Stimulated activated CD4-positive, alpha-beta T cell treated with anti-CD3 and anti-CD28 coated beads, TNF-alpha, amount 100 ng/mL, for 48 hours (primary cell): ENCODE results near the gene LTBP1.

Experiments
- DNase-seq, 3 donors: peaks; one replicate each; pipeline ENCODE4 v3.0.0-alpha.2; 2020; ENCODE audit warnings: low read depth in 3 of 3

LTBP1 gene

DNA sequence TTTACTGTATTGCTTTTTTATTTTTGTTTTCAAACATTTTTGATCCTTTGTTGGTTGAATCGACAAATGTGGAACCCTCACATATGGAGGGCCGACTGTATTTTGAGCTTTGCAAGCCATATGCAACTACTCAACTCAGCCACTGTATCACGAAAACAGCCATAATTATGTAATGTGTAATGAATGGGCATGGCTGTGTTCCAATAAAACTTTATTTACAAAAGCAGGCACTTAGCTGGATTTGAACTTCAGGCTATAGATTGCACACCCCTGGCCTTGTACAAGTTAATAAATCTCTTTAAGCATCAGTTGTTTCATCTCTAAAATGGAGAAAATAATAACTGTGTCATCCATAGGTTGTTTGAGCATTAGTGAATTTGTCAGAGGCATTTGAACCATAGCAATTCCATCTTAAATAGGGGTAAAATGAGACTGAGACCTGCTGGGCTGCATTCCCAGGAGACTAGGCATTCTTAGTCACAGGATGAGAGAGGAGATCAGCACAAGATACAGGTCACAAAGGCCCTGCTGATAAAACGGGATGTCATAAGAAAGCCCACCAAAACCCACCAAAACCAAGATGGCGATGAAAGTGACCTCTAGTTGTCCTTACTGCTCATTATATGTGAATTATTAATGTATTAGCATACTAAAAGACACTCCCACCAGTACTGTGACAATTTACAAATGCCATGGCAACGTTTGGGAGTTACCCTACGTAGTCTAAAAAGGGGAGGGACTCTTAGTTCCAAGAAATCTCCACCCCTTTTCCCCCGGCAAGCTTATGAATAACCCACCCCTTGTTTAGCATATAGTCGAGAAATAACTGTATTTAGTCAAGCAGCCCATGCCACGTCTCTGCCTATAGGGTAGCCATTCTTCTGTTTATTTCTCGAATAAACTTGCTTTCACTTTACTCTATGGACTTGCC, 13.7 kb upstream of the LTBP1 start:
- no peak for DNase-seq

- no peak for DNase-seq
Observed at GRCh38 chr2:32933756-32934095, 13.0 kb upstream of the LTBP1 start.

GRCh38 chr2:32937602-32938448, 8.9 kb upstream of the LTBP1 start:
- DNase-seq: no peak

DNA sequence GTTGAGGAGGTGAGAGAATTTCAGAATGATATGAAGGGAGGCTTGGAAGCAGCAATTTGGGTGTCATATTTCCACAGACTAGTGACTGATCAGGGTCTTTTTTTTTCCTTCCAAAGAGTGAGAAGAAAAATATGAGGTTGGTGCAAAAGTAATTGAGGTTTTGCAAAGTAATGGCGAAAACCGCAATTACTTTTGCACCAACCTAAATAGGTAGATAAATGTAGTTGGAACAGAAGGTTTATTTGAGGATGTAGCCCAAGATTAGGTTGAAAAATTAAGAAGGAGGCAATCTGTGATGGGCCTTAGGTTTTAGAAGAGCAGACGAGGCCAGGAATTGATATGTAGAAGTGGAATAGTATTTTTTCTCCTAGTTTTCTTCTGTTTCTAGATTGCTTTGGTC, 7.8 kb upstream of the LTBP1 start:
- no peak for DNase-seq

DNA sequence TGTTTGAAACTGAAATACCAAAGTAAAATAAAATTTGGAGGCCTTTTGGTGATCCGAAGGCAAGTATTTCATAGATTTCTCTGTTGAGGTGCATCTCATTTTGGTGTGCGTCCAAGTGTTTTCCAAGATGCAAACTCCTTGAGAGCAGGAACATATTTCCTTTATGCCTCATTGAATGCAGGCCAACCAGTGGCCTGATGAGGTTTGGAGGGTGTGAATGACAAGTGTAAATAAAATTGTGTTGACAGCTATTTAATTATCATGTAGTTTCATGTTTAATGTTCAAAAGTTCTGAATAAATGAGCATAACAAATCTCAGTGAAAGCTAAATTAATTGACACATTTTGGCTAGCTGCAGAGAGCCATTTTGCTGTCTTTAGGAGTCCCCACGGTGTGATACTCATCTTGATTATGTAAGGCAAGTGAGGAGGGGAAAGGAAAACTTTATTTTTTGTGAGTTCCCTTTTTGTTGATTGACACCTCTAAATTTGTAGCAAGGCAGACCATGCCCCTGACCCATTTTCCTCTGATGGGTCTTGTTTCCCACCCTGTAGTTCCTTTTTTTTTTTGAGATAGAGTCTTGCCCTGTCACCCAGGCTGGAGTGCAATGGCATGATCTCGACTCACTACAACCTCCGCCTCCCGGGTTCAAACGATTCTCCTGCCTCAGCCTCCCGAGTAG, 6.3 kb upstream of the LTBP1 start:
- DNase-seq: no peak

DNA sequence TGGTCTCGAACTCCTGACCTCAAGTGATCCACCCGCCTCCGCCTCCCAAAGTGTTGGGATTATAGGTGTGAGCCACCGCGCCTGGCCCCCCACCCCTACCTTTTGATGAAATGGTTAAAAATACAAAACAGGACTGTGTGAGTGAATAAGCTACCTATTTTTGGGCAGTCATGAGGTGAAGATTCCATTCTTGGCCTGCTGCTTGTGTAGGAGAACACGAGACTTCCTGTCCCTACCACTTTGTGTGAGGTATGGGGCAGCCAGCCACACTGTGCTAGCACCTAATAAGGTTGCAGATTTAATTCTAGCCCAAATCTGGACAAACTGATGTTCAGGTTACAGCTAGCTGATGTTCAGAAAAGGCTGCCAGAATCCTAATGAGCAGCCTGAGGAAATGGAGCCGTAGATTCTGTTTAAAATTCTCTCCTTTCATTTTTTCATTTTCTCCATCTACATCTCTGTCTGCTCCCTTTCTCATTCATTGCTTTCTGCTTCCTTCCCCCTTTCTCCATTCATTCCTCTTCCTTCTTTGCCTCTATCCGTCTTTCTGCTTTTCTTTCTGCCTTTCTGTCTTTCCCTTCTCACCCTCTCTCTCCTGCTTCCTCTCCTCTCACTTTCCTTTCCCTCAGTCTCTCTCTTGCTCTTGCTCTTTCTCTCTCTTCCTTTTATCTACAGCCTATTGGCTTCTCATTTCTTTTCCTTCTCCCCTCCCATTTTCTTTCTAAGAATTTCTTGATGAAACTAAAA, 4.6 kb upstream of the LTBP1 start:
- DNase-seq: no peak

DNA sequence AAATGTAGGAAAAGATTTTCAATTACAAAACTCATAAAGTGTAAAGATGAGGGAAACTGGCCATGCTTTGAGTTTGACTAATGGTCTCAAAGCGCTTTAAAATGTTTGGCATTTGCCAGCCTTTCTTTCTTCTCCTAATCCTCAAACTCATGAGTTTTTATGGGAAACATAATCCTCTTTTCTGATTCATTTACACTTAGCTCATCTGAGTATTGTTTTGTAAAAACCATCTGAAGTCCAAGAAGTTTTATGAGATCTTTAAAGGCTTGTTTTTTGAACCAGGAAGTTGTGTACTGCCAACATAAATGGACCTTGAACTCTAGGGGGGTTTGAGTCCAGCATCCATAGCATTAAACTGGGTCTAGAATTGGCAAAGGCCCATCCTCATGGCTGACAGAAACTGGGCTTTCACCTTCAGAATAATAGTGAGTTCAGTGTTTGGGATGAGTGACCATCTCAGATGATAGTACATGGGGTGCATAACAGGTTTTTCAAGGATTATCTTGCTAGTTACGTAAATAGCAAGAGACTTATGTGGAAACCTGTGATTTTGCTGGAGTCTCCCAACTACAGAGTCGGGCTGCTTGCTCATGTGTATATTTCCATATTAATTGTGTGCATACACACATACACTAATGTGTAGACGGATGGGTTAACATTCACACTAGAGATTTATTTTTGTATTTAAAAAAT, 3.8 kb upstream of the LTBP1 start:
- no peak for DNase-seq

DNA sequence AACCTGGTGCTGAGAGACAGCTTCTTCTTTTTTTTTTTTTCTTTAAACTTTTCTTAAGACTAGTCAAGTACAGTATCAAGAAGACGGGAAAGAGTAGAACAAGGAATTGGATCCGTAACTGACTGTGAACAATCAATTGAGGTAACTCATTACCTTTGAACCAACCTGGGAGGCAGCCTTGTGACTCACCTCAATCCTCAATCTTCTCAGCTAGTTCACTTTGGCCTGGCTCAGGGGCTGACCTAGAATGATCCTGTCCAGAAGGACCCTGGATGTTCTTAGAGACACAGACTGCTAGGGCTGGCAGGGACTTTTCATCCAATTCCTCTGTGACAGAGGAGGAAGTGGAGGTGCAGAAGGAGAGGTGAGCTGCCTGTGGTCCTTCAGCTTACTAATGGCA, 1.5 kb upstream of the LTBP1 start:
- no peak for DNase-seq

- peak in 1 of 3 donors; percentile 4 for DNase-seq
Observed at GRCh38 chr2:32947076-32947483, 327 bp downstream of the LTBP1 start.

DNA sequence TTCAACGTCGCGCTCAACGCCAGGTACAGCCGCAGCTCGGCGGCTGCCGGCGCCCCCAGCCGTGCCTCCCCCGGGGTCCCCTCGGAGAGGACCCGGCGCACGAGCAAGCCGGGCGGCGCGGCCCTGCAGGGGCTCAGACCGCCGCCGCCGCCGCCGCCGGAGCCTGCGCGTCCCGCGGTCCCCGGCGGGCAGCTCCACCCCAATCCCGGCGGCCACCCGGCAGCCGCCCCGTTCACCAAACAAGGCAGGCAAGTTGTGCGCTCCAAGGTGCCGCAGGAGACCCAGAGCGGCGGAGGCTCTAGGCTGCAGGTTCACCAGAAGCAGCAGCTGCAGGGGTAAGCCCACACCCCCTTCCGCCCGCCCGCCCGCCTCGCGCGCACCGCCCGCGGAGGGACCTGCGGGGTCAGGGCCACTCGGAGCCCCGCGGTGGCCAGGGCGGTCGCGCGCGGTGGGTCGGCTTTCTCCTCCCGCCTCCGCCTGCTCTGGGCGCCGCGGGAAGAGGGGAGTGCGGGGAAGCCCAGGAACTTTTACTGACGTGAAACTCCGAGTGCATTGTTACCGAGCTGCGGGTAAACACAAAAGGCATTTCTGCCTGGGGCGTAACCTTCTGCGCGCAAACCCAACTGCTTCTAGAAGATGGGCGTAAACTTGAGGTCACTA, 861 bp downstream of the LTBP1 start:
- peak in 1 of 3 donors; percentile 4 for DNase-seq

- DNase-seq: no peak
Observed at GRCh38 chr2:32948266-32948665, 1.5 kb downstream of the LTBP1 start.

DNA sequence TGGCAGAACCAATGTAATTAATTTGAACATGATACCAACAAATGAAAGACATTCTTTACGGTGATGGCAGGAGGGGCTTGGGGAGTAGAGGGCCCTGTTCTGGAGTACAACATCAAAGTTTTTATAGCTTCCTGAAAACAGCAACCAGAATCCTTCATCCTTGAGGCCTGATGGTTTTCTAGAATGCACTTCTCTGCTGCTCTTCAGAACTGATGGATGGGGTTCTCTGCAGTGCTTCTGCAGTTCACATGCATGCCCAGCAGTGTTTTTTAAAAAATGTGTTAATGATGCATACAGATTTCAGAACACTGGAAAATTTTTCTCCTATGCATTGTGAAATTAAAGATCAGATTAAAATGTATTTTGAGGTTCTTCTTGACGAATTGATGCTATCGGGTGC, 2.5 kb downstream of the LTBP1 start:
- DNase-seq: no peak

DNA sequence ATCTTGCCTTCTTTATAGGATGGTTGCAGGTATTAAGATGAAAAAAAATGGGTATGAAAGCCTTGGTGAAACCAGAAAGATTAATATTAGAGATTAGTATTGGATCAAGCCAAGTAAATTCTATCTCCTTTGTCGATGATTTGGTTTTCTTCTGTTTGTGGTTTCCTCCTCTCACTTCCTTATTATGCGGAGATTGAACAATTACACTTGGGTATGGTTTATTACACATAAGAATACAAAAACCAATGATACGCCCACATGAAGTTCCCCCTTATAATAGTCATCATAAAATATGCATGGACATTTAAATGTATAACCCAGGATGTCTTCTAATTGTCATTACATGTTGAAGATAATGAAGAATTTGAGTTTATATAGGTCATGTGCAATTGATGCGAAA, 4.9 kb downstream of the LTBP1 start:
- no peak for DNase-seq

- DNase-seq: no peak
Observed at GRCh38 chr2:32952761-32953476, 6.2 kb downstream of the LTBP1 start.

- no peak for DNase-seq
Observed at GRCh38 chr2:32954206-32954605, 7.5 kb downstream of the LTBP1 start.

DNA sequence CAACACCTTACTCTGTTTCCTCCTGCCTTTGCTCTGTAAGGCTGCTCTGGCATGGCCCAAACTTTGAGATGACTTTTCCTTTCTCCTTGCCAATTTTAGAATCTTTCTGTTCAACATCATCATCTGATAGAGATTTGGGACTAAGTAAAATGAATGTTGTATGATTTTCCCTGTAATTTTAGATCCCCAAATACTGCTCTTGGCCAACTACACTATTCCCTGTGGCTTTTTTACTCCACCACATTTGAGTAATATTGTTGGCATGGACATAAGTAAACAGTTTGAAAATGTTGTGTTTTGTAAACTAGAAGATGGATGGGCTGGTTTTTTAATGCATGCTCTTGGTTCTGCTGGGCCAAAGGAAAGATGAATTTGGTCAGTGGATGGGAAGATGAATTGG, 12.1 kb downstream of the LTBP1 start:
- DNase-seq: no peak

DNA sequence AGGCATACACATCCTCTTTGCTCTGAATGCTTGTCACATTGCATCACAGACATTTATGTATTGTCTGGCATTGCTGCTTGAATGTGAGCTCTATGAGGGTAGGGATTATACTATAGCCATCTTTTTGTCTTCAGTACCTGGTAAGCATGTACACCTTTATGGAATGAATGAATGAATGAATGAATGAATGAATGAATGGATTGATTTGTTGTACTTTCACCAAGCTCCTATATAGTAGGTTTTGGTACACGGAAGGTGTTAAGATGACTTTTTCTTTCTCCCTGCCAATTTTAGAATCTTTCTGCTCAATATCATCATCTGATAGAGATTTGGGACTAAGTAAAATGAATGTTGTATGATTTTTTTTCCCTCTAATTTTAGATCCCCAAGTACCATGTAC, 13.5 kb downstream of the LTBP1 start:
- no peak for DNase-seq

- DNase-seq: no peak
Observed at GRCh38 chr2:32960647-32961403, 14.1 kb downstream of the LTBP1 start.

- DNase-seq: no peak
Observed at GRCh38 chr2:32962690-32963089, 15.9 kb downstream of the LTBP1 start.
